Upper lobe of left lung (tissue), 4 donors: ENCODE measurements around the gene GNB3.

Source experiments
- CTCF ChIP-seq, 6 experiments: fragments of 450-650 bp in 4 of 6; fragments of 200-600 bp in 2 of 6; sonication (generic) in 2 of 6; IDR thresholded peaks; one replicate each; pipeline ENCODE4 v1.5.1; 2016 to 2019; ENCODE audit warnings: antibody characterized with exemption in 6 of 6
- EP300 ChIP-seq, 4 donors: sonication (generic); formaldehyde crosslinking; IDR thresholded peaks; one replicate each; pipeline ENCODE4 v1.5.1; 2017; ENCODE audit warnings: antibody characterized with exemption in 4 of 4, control low read depth in 2 of 4
- POLR2A ChIP-seq, 4 donors: fragments of 450-650 bp; IDR thresholded peaks; one replicate each; pipeline ENCODE4 v1.5.1; 2016 to 2017; ENCODE audit warnings: antibody characterized with exemption in 4 of 4, mild to moderate bottlenecking in 2 of 4
- POLR2AphosphoS5 ChIP-seq, 2 donors: sonication (generic); formaldehyde crosslinking; IDR thresholded peaks; one replicate each; pipeline ENCODE4 v1.5.1; 2017; ENCODE audit warnings: antibody characterized with exemption in 2 of 2

- TF ChIP-seq CTCF (IDR thresholded peaks at IDR 0.05) (no peak), POLR2AphosphoS5 (IDR thresholded peaks at IDR 0.05) (no peak), POLR2A (IDR thresholded peaks at IDR 0.05) (no peak), EP300 (IDR thresholded peaks at IDR 0.05) (no peak)
These were observed 9.3 kb downstream of the GNB3 start for GRCh38 chr12:6849976-6850560.
